BE2C (cell line): Measurements from ENCODE around the gene ZNF683.

ENCODE experiments used
- DNase-seq: peaks from one replicate; pipeline ENCODE4 v3.0.0-alpha.2; 2020
- H3K27me3 ChIP-seq: fragments of 250-450 bp; sonication (Bioruptor Pico); 2 replicates; pipeline ENCODE4 v1.5.1; 2020; ENCODE audit warnings: mild to moderate bottlenecking
- H3K36me3 ChIP-seq: fragments of 250-450 bp; sonication (Bioruptor Pico); 2 replicates; pipeline ENCODE4 v1.5.1; 2020; ENCODE audit warnings: mild to moderate bottlenecking
- H3K4me1 ChIP-seq: fragments of 250-450 bp; sonication (Bioruptor Pico); 2 replicates; pipeline ENCODE4 v1.5.1; 2020
- H3K4me3 ChIP-seq: 2 replicates; pipeline ENCODE4 v1.5.1; 2011; ENCODE audit warnings: low read depth, low read length
- H3K9me3 ChIP-seq: fragments of 250-450 bp; sonication (Bioruptor Pico); 2 replicates; pipeline ENCODE4 v1.5.1; 2020
- CTCF ChIP-seq: IDR thresholded peaks from 2 replicates; pipeline ENCODE4 v1.5.1; 2012; ENCODE audit warnings: mild to moderate bottlenecking, low read depth, low read length

ZNF683 gene

GRCh38 chr1:26321315-26322041 is 51.1 kb downstream of the ZNF683 start:
- H3K9me3 ChIP-seq, result no peaks in the 10 kb centered on the region
- H3K4me3 ChIP-seq, result no peak overlapping the region
- DNase-seq, result peak; percentile 80
- peak; percentile 70 for TF ChIP-seq CTCF
- H3K36me3 ChIP-seq, result no peaks in the 10 kb centered on the region
- no peaks in the 10 kb centered on the region for H3K27me3 ChIP-seq
- no peaks in the 10 kb centered on the region for H3K4me1 ChIP-seq

- Histone ChIP-seq H3K9me3 (no peaks in the 10 kb centered on the region), H3K36me3 (no peaks in the 10 kb centered on the region), H3K4me3 (no peak overlapping the region), H3K4me1 (no peaks in the 10 kb centered on the region), H3K27me3 (no peaks in the 10 kb centered on the region)
- no peak for DNase-seq
- TF ChIP-seq CTCF, result no peak
Observed at GRCh38 chr1:26320896-26321295, 51.7 kb downstream of the ZNF683 start.

- DNase-seq, result no peak
- no peaks in the 10 kb centered on the region for H3K4me1 ChIP-seq
- H3K9me3 ChIP-seq, result no peaks in the 10 kb centered on the region
- TF ChIP-seq CTCF, result no peak
- no peak overlapping the region for H3K4me3 ChIP-seq
- no peaks in the 10 kb centered on the region for H3K36me3 ChIP-seq
- H3K27me3 ChIP-seq, result 0 out of 2 replicates have a peak, but pooled peaks cover 3% of the 10 kb centered on the region
Observed at GRCh38 chr1:26318338-26319064, 54.0 kb downstream of the ZNF683 start.

GRCh38 chr1:26317612-26318337 is 54.8 kb downstream of the ZNF683 start, which contains the start of gene CD52:
Gene CD52, plus strand, starts transcription at chr1:26317958. Its CDS starts 60 bp downstream, at chr1:26318018.
- Histone ChIP-seq H3K4me1 (no peaks in the 10 kb centered on the region), H3K4me3 (no peak within 1 kb of the TSS), H3K27me3 (0 out of 2 replicates have a peak, but pooled peaks cover 3% of the 10 kb centered on the region), H3K36me3 (no peaks in the 10 kb centered on the region), H3K9me3 (no peaks in the 10 kb centered on the region)
- DNase-seq, result no peak
- TF ChIP-seq CTCF, result no peak

GRCh38 chr1:26317146-26317545 is 55.4 kb downstream of the ZNF683 start:
- Histone ChIP-seq H3K9me3 (no peaks in the 10 kb centered on the region), H3K36me3 (no peaks in the 10 kb centered on the region), H3K27me3 (0 out of 2 replicates have a peak, but pooled peaks cover 3% of the 10 kb centered on the region), H3K4me1 (no peaks in the 10 kb centered on the region), H3K4me3 (no peak overlapping the region)
- TF ChIP-seq CTCF, result no peak
- no peak for DNase-seq
